NCI-H2107 (cell line): ENCODE measurements around the gene ADPRHL1.
"Not testable (repeated sequence)": the region's sequence is repeated elsewhere in the genome, so short reads cannot be mapped to it uniquely, and the experiment has no call there.

Source experiments
- DNase-seq: peaks from one replicate; lab custom pipeline; 2025; lab: John Stamatoyannopoulos, UW

Gene ADPRHL1

GRCh38 chr13:113454936-113455335, 1.6 kb upstream of the ADPRHL1 start:
- DNase-seq, result no peak

GRCh38 chr13:113452466-113452865, 822 bp downstream of the ADPRHL1 start:
- no peak for DNase-seq

GRCh38 chr13:113451951-113452421, 1.3 kb downstream of the ADPRHL1 start:
- DNase-seq, result no peak

GRCh38 chr13:113450861-113451620, 2.2 kb downstream of the ADPRHL1 start:
- not testable (repeated sequence) for DNase-seq

- not testable (repeated sequence) for DNase-seq
These were observed 2.9 kb downstream of the ADPRHL1 start for GRCh38 chr13:113450348-113450744.

- DNase-seq, result no peak
These were observed 3.5 kb downstream of the ADPRHL1 start for GRCh38 chr13:113449693-113450347.

GRCh38 chr13:113448885-113449692, 4.2 kb downstream of the ADPRHL1 start:
- DNase-seq, result no peak

GRCh38 chr13:113448545-113448884, 4.8 kb downstream of the ADPRHL1 start:
- DNase-seq, result no peak

- no peak for DNase-seq
These were observed 5.7 kb downstream of the ADPRHL1 start for GRCh38 chr13:113447596-113447995.

GRCh38 chr13:113446488-113446854, 6.8 kb downstream of the ADPRHL1 start:
- DNase-seq, result no peak

- no peak for DNase-seq
These were observed 7.3 kb downstream of the ADPRHL1 start for GRCh38 chr13:113445791-113446487.

GRCh38 chr13:113443991-113444390, 9.3 kb downstream of the ADPRHL1 start:
- DNase-seq, result no peak

- no peak for DNase-seq
These were observed 10.3 kb downstream of the ADPRHL1 start for GRCh38 chr13:113442985-113443362.

GRCh38 chr13:113442354-113442984, 10.8 kb downstream of the ADPRHL1 start:
- DNase-seq, result no peak

GRCh38 chr13:113441661-113442060, 11.6 kb downstream of the ADPRHL1 start:
- no peak for DNase-seq

- no peak for DNase-seq
These were observed 15.8 kb downstream of the ADPRHL1 start for GRCh38 chr13:113437408-113438010.

GRCh38 chr13:113436866-113437265, 16.4 kb downstream of the ADPRHL1 start:
- DNase-seq, result not testable (repeated sequence)

GRCh38 chr13:113435907-113436306, 17.4 kb downstream of the ADPRHL1 start:
- DNase-seq, result not testable (repeated sequence)

GRCh38 chr13:113433391-113433916, 19.8 kb downstream of the ADPRHL1 start:
- DNase-seq, result no peak

GRCh38 chr13:113432506-113433270, 20.6 kb downstream of the ADPRHL1 start:
- no peak for DNase-seq
